ENCODE results near the gene SVEP1.

DNA sequence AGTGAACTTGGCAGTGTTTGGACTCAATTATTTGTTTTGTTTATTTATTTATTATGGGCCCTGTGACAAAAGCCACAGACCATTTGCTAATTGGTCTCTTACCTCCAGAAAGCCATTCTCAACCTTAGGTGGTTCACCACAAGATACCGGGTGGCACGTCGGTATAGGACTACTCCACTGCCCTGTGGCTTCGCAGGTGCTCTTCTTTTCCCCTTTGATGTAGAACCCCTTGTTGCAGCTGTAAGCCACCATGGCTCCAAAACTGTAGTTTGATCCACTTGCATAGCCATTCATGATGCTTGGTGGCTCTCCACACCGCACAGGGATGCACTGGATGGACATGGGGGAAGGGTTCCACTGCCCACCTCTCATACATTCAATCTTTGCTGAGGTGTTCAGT is 168.6 kb downstream of the SVEP1 start:
- TF ChIP-seq, protein P1, sequence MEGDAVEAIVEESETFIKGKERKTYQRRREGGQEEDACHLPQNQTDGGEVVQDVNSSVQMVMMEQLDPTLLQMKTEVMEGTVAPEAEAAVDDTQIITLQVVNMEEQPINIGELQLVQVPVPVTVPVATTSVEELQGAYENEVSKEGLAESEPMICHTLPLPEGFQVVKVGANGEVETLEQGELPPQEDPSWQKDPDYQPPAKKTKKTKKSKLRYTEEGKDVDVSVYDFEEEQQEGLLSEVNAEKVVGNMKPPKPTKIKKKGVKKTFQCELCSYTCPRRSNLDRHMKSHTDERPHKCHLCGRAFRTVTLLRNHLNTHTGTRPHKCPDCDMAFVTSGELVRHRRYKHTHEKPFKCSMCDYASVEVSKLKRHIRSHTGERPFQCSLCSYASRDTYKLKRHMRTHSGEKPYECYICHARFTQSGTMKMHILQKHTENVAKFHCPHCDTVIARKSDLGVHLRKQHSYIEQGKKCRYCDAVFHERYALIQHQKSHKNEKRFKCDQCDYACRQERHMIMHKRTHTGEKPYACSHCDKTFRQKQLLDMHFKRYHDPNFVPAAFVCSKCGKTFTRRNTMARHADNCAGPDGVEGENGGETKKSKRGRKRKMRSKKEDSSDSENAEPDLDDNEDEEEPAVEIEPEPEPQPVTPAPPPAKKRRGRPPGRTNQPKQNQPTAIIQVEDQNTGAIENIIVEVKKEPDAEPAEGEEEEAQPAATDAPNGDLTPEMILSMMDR (IDR thresholded peaks at IDR 0.05): no peak
- no peak for TF ChIP-seq EP300 (IDR thresholded peaks at IDR 0.05)
- no peak for TF ChIP-seq POLR2A (IDR thresholded peaks at IDR 0.05)
- no peak for TF ChIP-seq POLR2AphosphoS5 (IDR thresholded peaks at IDR 0.05)
